IMR-90 (cell line): ENCODE measurements around the gene NATD1. TPM values are rescaled to one million over a fixed set of nuclear protein-coding genes. Genes with fewer than 3 reads are reported as not detected.

Experiments
- ATAC-seq: fragments of 200-7000 bp; cut with Tn5 transposase; 2 replicates; pipeline ENCODE4 v1.9.1; 2020; ENCODE audit warnings: low read depth, mild to moderate bottlenecking, moderate library complexity
- BruUV-seq: library from RNA; stranded (reverse); fragments of 400-500 nt; replicated peaks from 2 replicates; lab custom pipeline; 2021; lab: Mats Ljungman, UMichigan
- CTCF ChIA-PET: fragments of 300-600 bp; formaldehyde crosslinking; extraction: SDS; loops from one replicate; lab custom pipeline; 2021; ENCODE audit warnings: antibody characterized with exemption; lab: Yijun Ruan, JAX
- POLR2A ChIA-PET: fragments of 300-600 bp; sonication (Branson Sonifier 250); formaldehyde crosslinking; loops from one replicate; lab custom pipeline; 2022; ENCODE audit warnings: antibody characterized with exemption; ENCODE audit not compliant: unreplicated experiment; lab: Charles Lee
- DNase-seq: peaks from one replicate; pipeline ENCODE4 v3.0.0; 2013
- H2AFZ ChIP-seq: replicated peaks from 2 replicates; pipeline ENCODE3; 2013; ENCODE audit warnings: low read length, mild to moderate bottlenecking; ENCODE audit not compliant: poor library complexity
- H2AK5ac ChIP-seq: 2 replicates; pipeline ENCODE4 v1.6.1; 2013; ENCODE audit warnings: low read depth, low read length, inconsistent platforms
- H2AK9ac ChIP-seq: replicated peaks from 2 replicates; pipeline ENCODE3; 2013; ENCODE audit warnings: mild to moderate bottlenecking, low read depth, low read length, moderate library complexity; ENCODE audit not compliant: poor library complexity
- H2BK120ac ChIP-seq: 2 replicates; pipeline ENCODE4 v1.6.1; 2013; ENCODE audit warnings: low read depth, low read length, inconsistent platforms
- H2BK15ac ChIP-seq: 3 replicates; pipeline ENCODE4 v1.6.1; 2013; ENCODE audit warnings: low read depth, low read length, inconsistent platforms
- H2BK20ac ChIP-seq: 2 replicates; pipeline ENCODE4 v1.6.1; 2013; ENCODE audit warnings: low read depth, mild to moderate bottlenecking, inconsistent platforms, low read length, moderate library complexity
- H2BK5ac ChIP-seq: 2 replicates; pipeline ENCODE4 v1.6.1; 2013; ENCODE audit warnings: mild to moderate bottlenecking, low read depth, low read length, inconsistent platforms; ENCODE audit not compliant: poor library complexity, severe bottlenecking
- H3K14ac ChIP-seq: replicated peaks from 2 replicates; pipeline ENCODE4 v1.6.1; 2013; ENCODE audit warnings: low read depth, low read length, inconsistent platforms
- H3K18ac ChIP-seq: 2 replicates; pipeline ENCODE4 v1.6.1; 2013; ENCODE audit warnings: low read depth, low read length, control low read depth
- H3K23ac ChIP-seq: 2 replicates; pipeline ENCODE4 v1.6.1; 2013; ENCODE audit warnings: low read depth, low read length, inconsistent platforms
- H3K27ac ChIP-seq: 2 replicates; pipeline ENCODE4 v1.5.1; 2013; ENCODE audit warnings: mild to moderate bottlenecking, control low read depth, low read length; ENCODE audit not compliant: insufficient read depth
- H3K27me3 ChIP-seq: 2 replicates; pipeline ENCODE4 v1.6.1; 2013; ENCODE audit warnings: low read length; ENCODE audit not compliant: control insufficient read depth, insufficient read depth
- H3K36me3 ChIP-seq: 2 replicates; pipeline ENCODE4 v1.6.1; 2013; ENCODE audit warnings: low read length, mixed read lengths; ENCODE audit not compliant: control insufficient read depth, insufficient read depth
- H3K4ac ChIP-seq: 2 replicates; pipeline ENCODE4 v1.6.1; 2013; ENCODE audit warnings: low read depth, low read length, inconsistent platforms
- H3K4me1 ChIP-seq: 2 replicates; pipeline ENCODE4 v1.6.1; 2013; ENCODE audit warnings: low read length, mixed read lengths; ENCODE audit not compliant: control insufficient read depth, insufficient read depth
- H3K4me2 ChIP-seq: 2 replicates; pipeline ENCODE4 v1.6.1; 2013; ENCODE audit warnings: low read depth, mild to moderate bottlenecking, control low read depth, low read length, moderate library complexity
- H3K4me3 ChIP-seq: 2 replicates; pipeline ENCODE4 v1.5.1; 2013; ENCODE audit warnings: low read depth, mild to moderate bottlenecking, control low read depth, low read length, moderate library complexity; ENCODE audit not compliant: insufficient read depth
- H3K56ac ChIP-seq: 2 replicates; pipeline ENCODE4 v1.6.1; 2013; ENCODE audit warnings: low read length, inconsistent platforms; ENCODE audit not compliant: insufficient read depth; ENCODE audit errors: extremely low read depth
- H3K79me1 ChIP-seq, 2 experiments: 2 replicates each; pipeline ENCODE4 v1.6.1; 2013; ENCODE audit warnings: low read length in 2 of 2, inconsistent platforms in 1 of 2, low read depth in 1 of 2
- H3K9ac ChIP-seq: 2 replicates; pipeline ENCODE4 v1.6.1; 2013; ENCODE audit warnings: low read depth, low read length, control low read depth
- H3K9me1 ChIP-seq: 2 replicates; pipeline ENCODE4 v1.6.1; 2013; ENCODE audit warnings: low read length, inconsistent platforms; ENCODE audit not compliant: insufficient read depth
- H3K9me3 ChIP-seq: 2 replicates; pipeline ENCODE4 v1.6.1; 2013; ENCODE audit warnings: low read length; ENCODE audit not compliant: control insufficient read depth, insufficient read depth
- H4K20me1 ChIP-seq: 2 replicates; pipeline ENCODE4 v1.6.1; 2013; ENCODE audit warnings: low read length, inconsistent platforms; ENCODE audit not compliant: insufficient read depth
- H4K5ac ChIP-seq: 2 replicates; pipeline ENCODE4 v1.6.1; 2013; ENCODE audit warnings: mild to moderate bottlenecking, low read depth, low read length, control low read depth
- H4K8ac ChIP-seq, 2 experiments: 2 replicates each; pipeline ENCODE4 v1.6.1; 2013; ENCODE audit warnings: low read depth in 2 of 2, low read length in 2 of 2, control low read depth in 1 of 2, inconsistent platforms in 1 of 2
- H4K91ac ChIP-seq: 2 replicates; pipeline ENCODE4 v1.6.1; 2013; ENCODE audit warnings: low read depth, low read length, inconsistent platforms; ENCODE audit not compliant: insufficient read depth
- BHLHE40 ChIP-seq: fragments of 150-350 bp; IDR thresholded peaks from 2 replicates; pipeline ENCODE4 v1.6.1; 2016; ENCODE audit warnings: mild to moderate bottlenecking, low read depth, low read length
- CEBPB ChIP-seq: IDR thresholded peaks from 2 replicates; pipeline ENCODE4 v1.6.1; 2012; ENCODE audit warnings: low read depth, low read length, improper control_type of control experiment
- CHD1 ChIP-seq: IDR thresholded peaks from 2 replicates; pipeline ENCODE4 v1.6.1; 2012; ENCODE audit warnings: low read depth, low read length, improper control_type of control experiment
- FOS ChIP-seq: fragments of 150-350 bp; IDR thresholded peaks from 2 replicates; pipeline ENCODE4 v1.6.1; 2016; ENCODE audit warnings: low read depth, low read length
- MAFK ChIP-seq: IDR thresholded peaks from 2 replicates; pipeline ENCODE4 v1.6.1; 2012; ENCODE audit warnings: low read depth, low read length, improper control_type of control experiment
- MAZ ChIP-seq: IDR thresholded peaks from 2 replicates; pipeline ENCODE4 v1.6.1; 2012; ENCODE audit warnings: low read depth, mild to moderate bottlenecking, low read length, improper control_type of control experiment, moderate library complexity, borderline replicate concordance
- MXI1 ChIP-seq: IDR thresholded peaks from 2 replicates; pipeline ENCODE4 v1.6.1; 2012; ENCODE audit warnings: low read depth, mild to moderate bottlenecking, low read length, moderate library complexity, borderline replicate concordance
- NFE2L2 ChIP-seq: fragments of 150-350 bp; IDR thresholded peaks from 2 replicates; pipeline ENCODE4 v1.6.1; 2016; ENCODE audit warnings: low read depth, mild to moderate bottlenecking, low read length
- POLR2A ChIP-seq: IDR thresholded peaks from 2 replicates; pipeline ENCODE4 v1.6.1; 2012; ENCODE audit warnings: mild to moderate bottlenecking, low read depth, low read length
- RAD21 ChIP-seq: IDR thresholded peaks from 2 replicates; pipeline ENCODE4 v1.6.1; 2012; ENCODE audit warnings: low read length, improper control_type of control experiment
- RCOR1 ChIP-seq: IDR thresholded peaks from 2 replicates; pipeline ENCODE4 v1.6.1; 2012; ENCODE audit warnings: mild to moderate bottlenecking, low read length, improper control_type of control experiment; ENCODE audit not compliant: insufficient replicate concordance
- RFX5 ChIP-seq: IDR thresholded peaks from 2 replicates; pipeline ENCODE4 v1.8.0; 2012; ENCODE audit warnings: low read depth, mild to moderate bottlenecking, low read length, moderate library complexity
- SMC3 ChIP-seq: fragments of 150-350 bp; IDR thresholded peaks from 2 replicates; pipeline ENCODE4 v1.6.1; 2016; ENCODE audit warnings: low read depth, mild to moderate bottlenecking, antibody characterized with exemption, low read length, moderate library complexity
- WGBS, 2 experiments: methylation state at CpG; one replicate each; pipeline versions ENCODE4 v1.1.5 to v1.1.7; 2013; ENCODE audit warnings: missing lambda C conversion rate in 2 of 2; ENCODE audit not compliant: insufficient read length in 1 of 2; ENCODE audit errors: extremely low coverage in 2 of 2; 5-methylcytosine and 5-hydroxymethylcytosine counted together
- dilution Hi-C: fragments of 300-500 bp; cut with HindIII; formaldehyde crosslinking; loops from one replicate; pipeline ENCODE4 v1.14.3; 2018; ENCODE audit warnings: low sequenced_read_pairs; ENCODE audit not compliant: unreplicated experiment
- in situ Hi-C: fragments of 300-500 bp; cut with MboI; formaldehyde crosslinking; loops from 3 replicates; pipeline ENCODE4 v1.14.3; 2019; ENCODE audit warnings: low sequenced_read_pairs, inconsistent platforms, mixed read lengths
- intact Hi-C: fragments of 100-400 bp; cut with micrococcal nuclease; formaldehyde crosslinking; loops from 2 replicates; pipeline ENCODE4 v1.10.0; 2022
- polyA plus RNA-seq, 3 experiments: library from polyadenylated mRNA; depleted of rRNA; stranded (reverse); fragments of >200 nt; gene quantifications; 2 replicates each; pipeline ENCODE4 v1.2.3, GENCODE V29; 2012; ENCODE audit warnings: low replicate concordance in 1 of 3
- total RNA-seq: library from RNA; depleted of rRNA; stranded (reverse); fragments of >200 nt; gene quantifications from 2 replicates; pipeline ENCODE4 v1.2.3, GENCODE V29; 2012
- TF ChIP-seq, protein P1 (sequence below): fragments of 150-350 bp; IDR thresholded peaks from 2 replicates; pipeline ENCODE4 v1.6.1; 2016; ENCODE audit warnings: low read depth, mild to moderate bottlenecking, low read length, moderate library complexity, borderline replicate concordance
- TF ChIP-seq, protein P2 (sequence below): fragments of 150-350 bp; IDR thresholded peaks from 2 replicates; pipeline ENCODE4 v1.6.1; 2017; ENCODE audit warnings: mild to moderate bottlenecking, antibody characterized with exemption, low read length, low read depth
- TF ChIP-seq, protein P3 (sequence below): conservative IDR thresholded peaks from 2 replicates; pipeline ENCODE4 v1.5.1; 2012; ENCODE audit warnings: mild to moderate bottlenecking, low read depth, low read length, improper control_type of control experiment

The NATD1 gene
- total and polyA plus RNA-seq, 2 of the 4 experiments (the other 2 are of a cell fraction): 0.90 to 4.3 TPM

DNA sequence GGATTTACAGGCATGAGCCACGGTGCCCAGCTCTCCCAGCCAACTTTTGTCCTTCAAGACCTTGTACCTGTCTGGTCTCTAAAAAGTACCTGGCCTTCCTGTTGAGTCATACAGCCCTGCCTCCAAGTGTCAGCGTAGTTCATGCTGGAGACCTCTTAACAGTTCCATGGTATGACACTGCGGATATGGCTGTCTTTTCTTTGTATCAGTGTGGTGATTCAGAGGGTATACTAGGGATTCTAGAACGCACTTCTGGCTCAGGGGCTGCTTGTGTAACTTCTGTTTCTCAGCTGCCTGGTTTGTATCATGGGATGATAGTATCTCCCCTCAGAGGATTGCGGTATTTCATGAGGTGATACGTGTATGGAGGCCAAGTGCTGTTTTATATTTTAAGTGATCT, 37.3 kb downstream of the NATD1 start:
- BruUV-seq: no TSS peak
- in situ Hi-C loops: no loop called here
- peaks cover 23 to 71% of the 10 kb centered on the region in 2 experiments for H3K79me1 ChIP-seq
- no peak overlapping the region for H3K4me3 ChIP-seq
- H2AK9ac ChIP-seq: no peak overlapping the region
- TF ChIP-seq RCOR1: no peak
- no peak for TF ChIP-seq NFE2L2
- no peak for TF ChIP-seq CEBPB
- no peak for TF ChIP-seq SMC3
- no peak for TF ChIP-seq MXI1
- TF ChIP-seq RFX5: no peak
- TF ChIP-seq RAD21: no peak
- TF ChIP-seq, protein P1, sequence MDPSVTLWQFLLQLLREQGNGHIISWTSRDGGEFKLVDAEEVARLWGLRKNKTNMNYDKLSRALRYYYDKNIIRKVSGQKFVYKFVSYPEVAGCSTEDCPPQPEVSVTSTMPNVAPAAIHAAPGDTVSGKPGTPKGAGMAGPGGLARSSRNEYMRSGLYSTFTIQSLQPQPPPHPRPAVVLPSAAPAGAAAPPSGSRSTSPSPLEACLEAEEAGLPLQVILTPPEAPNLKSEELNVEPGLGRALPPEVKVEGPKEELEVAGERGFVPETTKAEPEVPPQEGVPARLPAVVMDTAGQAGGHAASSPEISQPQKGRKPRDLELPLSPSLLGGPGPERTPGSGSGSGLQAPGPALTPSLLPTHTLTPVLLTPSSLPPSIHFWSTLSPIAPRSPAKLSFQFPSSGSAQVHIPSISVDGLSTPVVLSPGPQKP: no peak
- no peak for TF ChIP-seq POLR2A
- TF ChIP-seq, protein P2, sequence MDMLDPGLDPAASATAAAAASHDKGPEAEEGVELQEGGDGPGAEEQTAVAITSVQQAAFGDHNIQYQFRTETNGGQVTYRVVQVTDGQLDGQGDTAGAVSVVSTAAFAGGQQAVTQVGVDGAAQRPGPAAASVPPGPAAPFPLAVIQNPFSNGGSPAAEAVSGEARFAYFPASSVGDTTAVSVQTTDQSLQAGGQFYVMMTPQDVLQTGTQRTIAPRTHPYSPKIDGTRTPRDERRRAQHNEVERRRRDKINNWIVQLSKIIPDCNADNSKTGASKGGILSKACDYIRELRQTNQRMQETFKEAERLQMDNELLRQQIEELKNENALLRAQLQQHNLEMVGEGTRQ: no peak
- no peak for TF ChIP-seq FOS
- TF ChIP-seq CHD1: no peak
- TF ChIP-seq MAZ: no peak
- TF ChIP-seq, protein P3, sequence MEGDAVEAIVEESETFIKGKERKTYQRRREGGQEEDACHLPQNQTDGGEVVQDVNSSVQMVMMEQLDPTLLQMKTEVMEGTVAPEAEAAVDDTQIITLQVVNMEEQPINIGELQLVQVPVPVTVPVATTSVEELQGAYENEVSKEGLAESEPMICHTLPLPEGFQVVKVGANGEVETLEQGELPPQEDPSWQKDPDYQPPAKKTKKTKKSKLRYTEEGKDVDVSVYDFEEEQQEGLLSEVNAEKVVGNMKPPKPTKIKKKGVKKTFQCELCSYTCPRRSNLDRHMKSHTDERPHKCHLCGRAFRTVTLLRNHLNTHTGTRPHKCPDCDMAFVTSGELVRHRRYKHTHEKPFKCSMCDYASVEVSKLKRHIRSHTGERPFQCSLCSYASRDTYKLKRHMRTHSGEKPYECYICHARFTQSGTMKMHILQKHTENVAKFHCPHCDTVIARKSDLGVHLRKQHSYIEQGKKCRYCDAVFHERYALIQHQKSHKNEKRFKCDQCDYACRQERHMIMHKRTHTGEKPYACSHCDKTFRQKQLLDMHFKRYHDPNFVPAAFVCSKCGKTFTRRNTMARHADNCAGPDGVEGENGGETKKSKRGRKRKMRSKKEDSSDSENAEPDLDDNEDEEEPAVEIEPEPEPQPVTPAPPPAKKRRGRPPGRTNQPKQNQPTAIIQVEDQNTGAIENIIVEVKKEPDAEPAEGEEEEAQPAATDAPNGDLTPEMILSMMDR: no peak
- TF ChIP-seq BHLHE40: no peak
- no peak for TF ChIP-seq MAFK
- ATAC-seq: no peak
- H4K91ac ChIP-seq: no peak overlapping the region
- no peak for DNase-seq
- no peak overlapping the region for H3K4me2 ChIP-seq
- H2AK5ac ChIP-seq: no peak overlapping the region
- H3K27me3 ChIP-seq: no peaks in the 10 kb centered on the region
- H2AFZ ChIP-seq: no peak overlapping the region
- peaks cover under 1% of the 10 kb centered on the region for H3K36me3 ChIP-seq
- peaks cover 27% of the 10 kb centered on the region for H3K9me1 ChIP-seq
- H4K5ac ChIP-seq: no peak overlapping the region
- CTCF ChIA-PET: no interaction called here
- no peak overlapping the region for H2BK20ac ChIP-seq
- no peak overlapping the region for H3K27ac ChIP-seq
- H4K8ac ChIP-seq: no peak overlapping the region
- H2BK15ac ChIP-seq: no peak overlapping the region
- H4K20me1 ChIP-seq: peaks cover 28% of the 10 kb centered on the region
- no peak overlapping the region for H2BK120ac ChIP-seq
- H3K23ac ChIP-seq: peak overlapping the region; percentile 55
- H3K18ac ChIP-seq: no peak overlapping the region
- H2BK5ac ChIP-seq: no peak overlapping the region
- H3K9me3 ChIP-seq: no peaks in the 10 kb centered on the region
- no peak overlapping the region for H3K9ac ChIP-seq
- intact Hi-C loops: no loop called here
- POLR2A ChIA-PET: no interaction called here
- no peak overlapping the region for H3K14ac ChIP-seq
- H3K4ac ChIP-seq: peak overlapping the region; percentile 51; the same call in 1 of the 2 replicates
- H3K56ac ChIP-seq: no peak overlapping the region
- peaks cover 8% of the 10 kb centered on the region for H3K4me1 ChIP-seq
- 100% methylated on average over 2 of the region's 6 CpGs; no CpG with 5 or more reads in 1 of the 2 experiments for WGBS, 2 experiments
- dilution Hi-C loops: no loop called here
